Prostate gland (tissue), 2 donors: ENCODE data around the gene PIK3CA.

ENCODE experiments used
- POLR2A ChIP-seq: fragments of 450-650 bp; IDR thresholded peaks from one replicate; pipeline ENCODE4 v1.6.1; 2016; ENCODE audit warnings: antibody characterized with exemption, mild to moderate bottlenecking
- POLR2AphosphoS5 ChIP-seq: sonication (generic); formaldehyde crosslinking; IDR thresholded peaks from one replicate; pipeline ENCODE4 v1.6.1; 2017; ENCODE audit warnings: antibody characterized with exemption
- TF ChIP-seq, protein P1 (sequence below), 4 experiments: fragments of 200-600 bp in 2 of 4; fragments of 450-650 bp in 2 of 4; sonication (generic) in 2 of 4; IDR thresholded peaks; 1 replicate in 3 of 4; 2 replicates in 1 of 4; pipeline ENCODE4 v1.5.1; 2016 to 2019; ENCODE audit warnings: antibody characterized with exemption in 4 of 4, mild to moderate bottlenecking in 2 of 4, moderate library complexity in 2 of 4

DNA sequence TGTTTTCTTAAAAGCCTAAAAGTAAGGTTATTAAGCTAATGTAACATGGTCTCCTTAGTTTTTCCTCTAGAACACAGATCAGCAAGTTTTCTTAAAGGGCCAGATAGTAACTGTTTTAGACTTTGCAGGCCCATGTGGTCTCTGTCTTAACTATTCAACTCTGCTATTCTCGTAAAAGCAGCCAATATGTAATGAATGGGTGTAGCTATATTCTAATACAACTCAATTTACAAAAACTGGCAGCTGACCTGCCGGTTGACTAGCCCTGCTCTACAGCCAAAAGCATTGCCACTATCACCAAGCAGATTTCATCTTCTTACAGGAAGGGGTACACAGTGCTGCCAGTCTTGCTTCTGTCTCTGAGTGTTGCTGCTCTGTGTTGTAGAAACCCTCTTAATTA, 75.4 kb downstream of the PIK3CA start:
- TF ChIP-seq POLR2A (no peak), POLR2AphosphoS5 (no peak)
- TF ChIP-seq, protein P1, sequence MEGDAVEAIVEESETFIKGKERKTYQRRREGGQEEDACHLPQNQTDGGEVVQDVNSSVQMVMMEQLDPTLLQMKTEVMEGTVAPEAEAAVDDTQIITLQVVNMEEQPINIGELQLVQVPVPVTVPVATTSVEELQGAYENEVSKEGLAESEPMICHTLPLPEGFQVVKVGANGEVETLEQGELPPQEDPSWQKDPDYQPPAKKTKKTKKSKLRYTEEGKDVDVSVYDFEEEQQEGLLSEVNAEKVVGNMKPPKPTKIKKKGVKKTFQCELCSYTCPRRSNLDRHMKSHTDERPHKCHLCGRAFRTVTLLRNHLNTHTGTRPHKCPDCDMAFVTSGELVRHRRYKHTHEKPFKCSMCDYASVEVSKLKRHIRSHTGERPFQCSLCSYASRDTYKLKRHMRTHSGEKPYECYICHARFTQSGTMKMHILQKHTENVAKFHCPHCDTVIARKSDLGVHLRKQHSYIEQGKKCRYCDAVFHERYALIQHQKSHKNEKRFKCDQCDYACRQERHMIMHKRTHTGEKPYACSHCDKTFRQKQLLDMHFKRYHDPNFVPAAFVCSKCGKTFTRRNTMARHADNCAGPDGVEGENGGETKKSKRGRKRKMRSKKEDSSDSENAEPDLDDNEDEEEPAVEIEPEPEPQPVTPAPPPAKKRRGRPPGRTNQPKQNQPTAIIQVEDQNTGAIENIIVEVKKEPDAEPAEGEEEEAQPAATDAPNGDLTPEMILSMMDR (IDR thresholded peaks at IDR 0.05), result no peak
